ENCODE measurements around the gene HNRNPK. TPM values are rescaled to one million over a fixed set of nuclear protein-coding genes. Genes with fewer than 3 reads are reported as not detected.

The HNRNPK gene
- total and polyA plus RNA-seq, 10 of the 15 experiments (the other 5 are each of a cell fraction or from before 2014, with no cell fraction given), result 235 to 970 (median 652) TPM

DNA sequence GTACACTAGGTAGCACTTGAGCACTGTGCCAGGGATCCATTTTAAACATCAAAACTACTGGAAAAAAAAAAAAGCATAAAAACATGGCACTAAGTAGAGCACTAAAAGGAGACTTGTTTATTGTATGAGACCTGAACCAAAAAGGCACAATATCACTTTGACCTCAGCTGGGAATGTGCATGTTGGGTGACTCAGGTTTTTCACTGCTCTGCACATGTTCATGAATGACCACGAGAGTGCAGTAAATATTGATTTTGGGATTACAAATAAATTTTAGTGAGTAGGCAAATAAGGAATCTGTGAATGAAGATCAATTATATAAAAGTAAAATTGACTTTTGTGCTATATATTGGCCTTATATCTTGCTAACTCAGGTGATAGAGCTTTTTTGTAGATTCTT is 12.4 kb upstream of the HNRNPK start (continued):
- TF ChIP-seq MYC (IDR thresholded peaks at IDR 0.05; ENCODE audit: insufficient read depth, insufficient read length, insufficient replicate concordance, low read length, severe bottlenecking), result no peak
- TF ChIP-seq, protein P1, sequence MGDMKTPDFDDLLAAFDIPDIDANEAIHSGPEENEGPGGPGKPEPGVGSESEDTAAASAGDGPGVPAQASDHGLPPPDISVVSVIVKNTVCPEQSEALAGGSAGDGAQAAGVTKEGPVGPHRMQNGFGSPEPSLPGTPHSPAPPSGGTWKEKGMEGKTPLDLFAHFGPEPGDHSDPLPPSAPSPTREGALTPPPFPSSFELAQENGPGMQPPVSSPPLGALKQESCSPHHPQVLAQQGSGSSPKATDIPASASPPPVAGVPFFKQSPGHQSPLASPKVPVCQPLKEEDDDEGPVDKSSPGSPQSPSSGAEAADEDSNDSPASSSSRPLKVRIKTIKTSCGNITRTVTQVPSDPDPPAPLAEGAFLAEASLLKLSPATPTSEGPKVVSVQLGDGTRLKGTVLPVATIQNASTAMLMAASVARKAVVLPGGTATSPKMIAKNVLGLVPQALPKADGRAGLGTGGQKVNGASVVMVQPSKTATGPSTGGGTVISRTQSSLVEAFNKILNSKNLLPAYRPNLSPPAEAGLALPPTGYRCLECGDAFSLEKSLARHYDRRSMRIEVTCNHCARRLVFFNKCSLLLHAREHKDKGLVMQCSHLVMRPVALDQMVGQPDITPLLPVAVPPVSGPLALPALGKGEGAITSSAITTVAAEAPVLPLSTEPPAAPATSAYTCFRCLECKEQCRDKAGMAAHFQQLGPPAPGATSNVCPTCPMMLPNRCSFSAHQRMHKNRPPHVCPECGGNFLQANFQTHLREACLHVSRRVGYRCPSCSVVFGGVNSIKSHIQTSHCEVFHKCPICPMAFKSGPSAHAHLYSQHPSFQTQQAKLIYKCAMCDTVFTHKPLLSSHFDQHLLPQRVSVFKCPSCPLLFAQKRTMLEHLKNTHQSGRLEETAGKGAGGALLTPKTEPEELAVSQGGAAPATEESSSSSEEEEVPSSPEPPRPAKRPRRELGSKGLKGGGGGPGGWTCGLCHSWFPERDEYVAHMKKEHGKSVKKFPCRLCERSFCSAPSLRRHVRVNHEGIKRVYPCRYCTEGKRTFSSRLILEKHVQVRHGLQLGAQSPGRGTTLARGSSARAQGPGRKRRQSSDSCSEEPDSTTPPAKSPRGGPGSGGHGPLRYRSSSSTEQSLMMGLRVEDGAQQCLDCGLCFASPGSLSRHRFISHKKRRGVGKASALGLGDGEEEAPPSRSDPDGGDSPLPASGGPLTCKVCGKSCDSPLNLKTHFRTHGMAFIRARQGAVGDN (IDR thresholded peaks at IDR 0.05), result no peak
- TF ChIP-seq CHD2 (IDR thresholded peaks at IDR 0.05; ENCODE audit: borderline replicate concordance, low read depth, low read length), result no peak
- no peak for TF ChIP-seq JUNB (IDR thresholded peaks at IDR 0.05)
- TF ChIP-seq GATAD2B (conservative IDR thresholded peaks at IDR 0.05; ENCODE audit: low read depth), result no peak
- no peak for TF ChIP-seq YY1 (IDR thresholded peaks at IDR 0.05; ENCODE audit: low read depth, low read length)
- no peak for TF ChIP-seq POU2F2 (IDR thresholded peaks at IDR 0.05; ENCODE audit: borderline replicate concordance, low read depth, low read length)

DNA sequence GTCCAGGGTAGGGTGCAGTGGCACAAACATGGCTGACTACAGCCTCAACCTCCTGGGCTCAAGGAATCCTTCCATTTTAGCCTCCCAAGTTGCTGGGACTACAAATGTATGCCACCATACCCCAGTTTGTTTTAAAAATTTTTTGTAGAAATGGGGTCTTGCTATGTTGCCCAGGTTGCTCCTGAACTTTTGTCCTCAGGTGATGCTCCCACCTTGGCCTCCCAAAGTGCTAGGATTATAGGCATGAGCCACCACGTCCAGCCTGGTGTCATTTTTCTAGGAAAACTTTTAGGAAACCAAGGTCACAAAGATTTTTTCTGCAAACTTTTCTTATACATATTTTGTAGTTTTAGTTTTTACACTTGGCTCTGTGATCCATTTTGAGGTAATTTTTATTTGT is 11.3 kb upstream of the HNRNPK start:
- no TSS peak for BruUV-seq (replicated peaks)
- no peak for FAIRE-seq
- H3K79me2 ChIP-seq (ENCODE audit: control insufficient read depth, insufficient read depth, low read length), result peaks cover 26% of the 10 kb centered on the region
- no peak for TF ChIP-seq YY1 (IDR thresholded peaks at IDR 0.05; ENCODE audit: low read depth, low read length)
- TF ChIP-seq, protein P2, sequence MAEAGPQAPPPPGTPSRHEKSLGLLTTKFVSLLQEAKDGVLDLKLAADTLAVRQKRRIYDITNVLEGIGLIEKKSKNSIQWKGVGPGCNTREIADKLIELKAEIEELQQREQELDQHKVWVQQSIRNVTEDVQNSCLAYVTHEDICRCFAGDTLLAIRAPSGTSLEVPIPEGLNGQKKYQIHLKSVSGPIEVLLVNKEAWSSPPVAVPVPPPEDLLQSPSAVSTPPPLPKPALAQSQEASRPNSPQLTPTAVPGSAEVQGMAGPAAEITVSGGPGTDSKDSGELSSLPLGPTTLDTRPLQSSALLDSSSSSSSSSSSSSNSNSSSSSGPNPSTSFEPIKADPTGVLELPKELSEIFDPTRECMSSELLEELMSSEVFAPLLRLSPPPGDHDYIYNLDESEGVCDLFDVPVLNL (IDR thresholded peaks at IDR 0.05; ENCODE audit: low read depth, low read length), result no peak
- no peak for TF ChIP-seq SUPT20H (IDR thresholded peaks at IDR 0.05; ENCODE audit: borderline replicate concordance, control insufficient read depth, low read depth, low read length)
- no peak for TF ChIP-seq STAT3 (IDR thresholded peaks at IDR 0.05; ENCODE audit: low read depth, low read length)
- no peak for TF ChIP-seq ZNF274 (IDR thresholded peaks at IDR 0.05; ENCODE audit: insufficient read depth, insufficient read length)
- no peak for TF ChIP-seq KAT2A (conservative IDR thresholded peaks at IDR 0.05; ENCODE audit: control insufficient read depth, low read depth, low read length)
- TF ChIP-seq, protein P3, sequence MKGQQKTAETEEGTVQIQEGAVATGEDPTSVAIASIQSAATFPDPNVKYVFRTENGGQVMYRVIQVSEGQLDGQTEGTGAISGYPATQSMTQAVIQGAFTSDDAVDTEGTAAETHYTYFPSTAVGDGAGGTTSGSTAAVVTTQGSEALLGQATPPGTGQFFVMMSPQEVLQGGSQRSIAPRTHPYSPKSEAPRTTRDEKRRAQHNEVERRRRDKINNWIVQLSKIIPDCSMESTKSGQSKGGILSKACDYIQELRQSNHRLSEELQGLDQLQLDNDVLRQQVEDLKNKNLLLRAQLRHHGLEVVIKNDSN (IDR thresholded peaks at IDR 0.05; ENCODE audit: borderline replicate concordance, extremely low read length, insufficient read depth, low read depth, low read length), result no peak
- no peak for TF ChIP-seq BRCA1 (IDR thresholded peaks at IDR 0.05; ENCODE audit: low read depth, low read length)
- TF ChIP-seq, protein P4, sequence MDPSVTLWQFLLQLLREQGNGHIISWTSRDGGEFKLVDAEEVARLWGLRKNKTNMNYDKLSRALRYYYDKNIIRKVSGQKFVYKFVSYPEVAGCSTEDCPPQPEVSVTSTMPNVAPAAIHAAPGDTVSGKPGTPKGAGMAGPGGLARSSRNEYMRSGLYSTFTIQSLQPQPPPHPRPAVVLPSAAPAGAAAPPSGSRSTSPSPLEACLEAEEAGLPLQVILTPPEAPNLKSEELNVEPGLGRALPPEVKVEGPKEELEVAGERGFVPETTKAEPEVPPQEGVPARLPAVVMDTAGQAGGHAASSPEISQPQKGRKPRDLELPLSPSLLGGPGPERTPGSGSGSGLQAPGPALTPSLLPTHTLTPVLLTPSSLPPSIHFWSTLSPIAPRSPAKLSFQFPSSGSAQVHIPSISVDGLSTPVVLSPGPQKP (IDR thresholded peaks at IDR 0.05; ENCODE audit: low read depth, low read length), result no peak
- no peak for TF ChIP-seq SMAD1 (IDR thresholded peaks at IDR 0.05; ENCODE audit: low read depth, partially characterized antibody)

More for the DNA sequence above, 11.3 kb upstream of the HNRNPK start:
- ATAC-seq (no peak), DNase-seq (ENCODE audit: low read depth, low spot score) (no peak)
- no peak overlapping the region for H2AFZ ChIP-seq (ENCODE audit: control insufficient read depth, low read depth, low read length)
- no peaks in the 10 kb centered on the region for H3K9me3 ChIP-seq (replicated peaks; ENCODE audit: control insufficient read depth, insufficient read depth, low read length)
- intact Hi-C loops (cut with micrococcal nuclease; ENCODE audit: unreplicated experiment), result no loop called here
- ChIA-PET POLR2A (no interaction called here), SMC1A (ENCODE audit: uncharacterized antibody, unreplicated experiment) (no interaction called here), CTCF (no interaction called here), RAD21 (ENCODE audit: unreplicated experiment) (no interaction called here)
- 94% methylated on average over 1 of the region's 1 CpG for WGBS (ENCODE audit: insufficient coverage, insufficient replicate concordance, low lambda C conversion rate, missing lambda C conversion rate)
- no peaks in the 10 kb centered on the region for H4K20me1 ChIP-seq (ENCODE audit: control insufficient read depth, insufficient read depth)
- peaks cover 0 to 9% of the 10 kb centered on the region in 2 experiments; a peak in 2 of 4 replicates for H3K36me3 ChIP-seq (ENCODE audit: control insufficient read depth in 2 of 2, insufficient read depth in 2 of 2, low read length in 1 of 2)
- no peak overlapping the region for H3K9ac ChIP-seq (ENCODE audit: control insufficient read depth, insufficient read depth, low read length)
- H3K4me3 ChIP-seq, result no peak overlapping the region
- in situ Hi-C loops (cut with MboI), result loop anchor here (25.0 kb wide), 1 partner anchor 771 kb away; no protein-coding TSS in a partner anchor
- no peak overlapping the region for H3K27ac ChIP-seq (ENCODE audit: control insufficient read depth, insufficient read depth)
- H3K27me3 ChIP-seq (replicated peaks in 1 of 2; ENCODE audit: control insufficient read depth in 2 of 2, insufficient read depth in 2 of 2, low read length in 1 of 2), result no peaks in the 10 kb centered on the region
- peaks cover 4% of the 10 kb centered on the region; the same call in 1 of the 2 replicates for H3K4me1 ChIP-seq (ENCODE audit: control insufficient read depth, insufficient read depth, low read length)
- no peak overlapping the region for H3K4me2 ChIP-seq (ENCODE audit: control insufficient read depth, insufficient read depth)
